Muscle of back (tissue), 13 donors: Measurements from ENCODE around the gene ANKRD29. TPM values are rescaled to one million over a fixed set of nuclear protein-coding genes. Genes with fewer than 3 reads are reported as not detected.

Experiments used
- DNase-seq, 3 donors: peaks; one replicate each; pipeline versions ENCODE4 v3.0.0 to v3.0.0-alpha.2; 2013
- long read RNA-seq, 9 donors: transcript quantifications; one replicate each; lab custom pipeline, GENCODE V29; 2026
- polyA plus RNA-seq, 10 donors: library from polyadenylated mRNA; unstranded; fragments of 120-200 nt; gene quantifications; one replicate each; pipeline ENCODE4 v1.2.1, GENCODE V29; 2013; ENCODE audit not compliant: insufficient read length in 10 of 10

ANKRD29 gene, protein sequence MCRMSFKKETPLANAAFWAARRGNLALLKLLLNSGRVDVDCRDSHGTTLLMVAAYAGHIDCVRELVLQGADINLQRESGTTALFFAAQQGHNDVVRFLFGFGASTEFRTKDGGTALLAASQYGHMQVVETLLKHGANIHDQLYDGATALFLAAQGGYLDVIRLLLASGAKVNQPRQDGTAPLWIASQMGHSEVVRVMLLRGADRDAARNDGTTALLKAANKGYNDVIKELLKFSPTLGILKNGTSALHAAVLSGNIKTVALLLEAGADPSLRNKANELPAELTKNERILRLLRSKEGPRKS
- 1 to 10 TPM; 2.5 to 7.8 (median 4.3) TPM for polyA plus RNA-seq
- long read RNA-seq, donor 1, partial matches to known transcripts: 0 of 3 reads
- long read RNA-seq, donor 1, other reads (novel, unspliced or antisense): 0 of 3 reads
- long read RNA-seq, donor 2: 0 reads
- long read RNA-seq, donor 3: 0 reads
- long read RNA-seq, donor 4, partial matches to known transcripts: 0 of 1 reads
- long read RNA-seq, donor 4, other reads (novel, unspliced or antisense): 0 of 1 reads
- long read RNA-seq, donor 5, partial matches to known transcripts: 0 of 2 reads
- long read RNA-seq, donor 5, other reads (novel, unspliced or antisense): 0 of 2 reads
- long read RNA-seq, donor 6: 0 reads
- long read RNA-seq, donor 7, partial matches to known transcripts: 0 of 2 reads
- long read RNA-seq, donor 7, other reads (novel, unspliced or antisense): 0 of 2 reads
- long read RNA-seq, donor 8: 0 reads
- long read RNA-seq, donor 9: 0 reads

DNA sequence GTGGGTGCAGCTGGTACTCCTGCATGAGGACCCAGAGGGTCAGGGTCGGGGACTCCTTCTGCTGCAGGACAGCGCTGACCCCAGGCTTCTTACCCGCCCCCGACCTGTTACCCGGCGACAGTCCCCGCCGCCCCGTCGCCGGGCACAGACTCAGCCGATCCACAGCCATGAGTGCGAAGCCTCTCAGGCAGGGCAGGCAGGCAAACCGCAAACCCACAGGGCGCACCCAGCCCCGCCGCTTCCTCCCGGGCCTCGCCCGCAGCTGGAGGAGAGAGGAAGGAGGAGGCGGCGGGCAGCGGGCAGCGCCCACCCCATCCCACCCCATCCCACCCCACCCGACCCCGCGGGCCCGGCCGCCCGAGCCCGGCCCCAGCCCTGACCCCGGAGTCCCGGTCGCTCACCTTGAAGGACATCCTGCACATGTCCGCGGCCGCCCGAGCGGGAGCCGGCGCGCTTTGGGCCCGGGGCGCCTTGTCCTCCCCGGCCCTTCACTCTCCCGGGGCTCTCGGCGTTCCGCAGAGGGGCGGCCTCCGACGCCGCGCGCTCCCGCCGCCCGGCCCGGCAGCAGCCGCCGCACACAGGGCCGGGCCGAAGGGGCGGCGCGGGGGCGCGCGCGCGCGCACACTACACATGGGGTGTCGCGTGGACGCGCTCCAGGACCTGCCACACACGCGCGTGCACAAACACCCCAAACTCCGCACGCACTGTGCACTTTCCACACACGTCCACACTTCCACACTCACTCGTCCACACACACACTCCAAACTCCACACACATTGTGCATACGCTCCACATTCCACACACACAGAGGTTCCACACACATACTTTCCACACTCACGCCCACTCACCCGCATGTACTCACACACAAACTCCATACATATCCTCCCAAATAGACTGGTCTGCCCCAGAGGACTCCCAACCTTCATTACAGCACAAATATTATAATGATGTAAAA is at the start of gene ANKRD29:
Gene ANKRD29 (minus strand): TSS at position 603 of the 955 bp plus-strand sequence. CDS start 181 bp downstream, at position 422.
- DNase-seq: peak in 2 of 3 donors; percentile 41 to 59

- no peak for DNase-seq
Observed at GRCh38 chr18:23712445-23712844, 49.7 kb upstream of the ANKRD29 start.

GRCh38 chr18:23711426-23711825 is 48.7 kb upstream of the ANKRD29 start:
- no peak for DNase-seq

GRCh38 chr18:23710946-23711345 is 48.2 kb upstream of the ANKRD29 start:
- DNase-seq: no peak

DNA sequence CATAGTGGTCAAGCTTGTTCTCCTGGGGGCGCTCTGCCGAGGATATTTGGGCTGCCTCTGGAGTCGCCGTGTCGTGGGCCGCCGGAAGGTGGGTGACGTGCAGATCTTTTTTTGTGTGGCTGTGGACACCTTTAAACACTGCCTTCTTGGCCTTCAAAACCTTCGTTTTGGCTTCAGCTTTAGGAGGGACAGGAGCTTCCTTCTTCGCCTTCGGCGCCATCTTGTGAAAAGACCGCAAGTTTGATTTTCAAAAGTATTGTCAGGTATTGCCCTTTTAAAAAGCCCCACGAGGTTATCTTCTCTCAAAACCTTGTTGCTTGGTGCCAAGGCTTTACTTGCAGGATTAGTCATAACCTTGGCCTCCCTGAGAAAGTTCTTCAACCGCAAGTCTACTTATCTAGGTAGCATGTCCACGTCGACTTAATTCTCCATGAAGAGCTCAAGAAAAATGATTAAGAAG is 47.4 kb upstream of the ANKRD29 start:
- no peak for DNase-seq

GRCh38 chr18:23706971-23707640 is 44.4 kb upstream of the ANKRD29 start:
- DNase-seq: no peak

DNA sequence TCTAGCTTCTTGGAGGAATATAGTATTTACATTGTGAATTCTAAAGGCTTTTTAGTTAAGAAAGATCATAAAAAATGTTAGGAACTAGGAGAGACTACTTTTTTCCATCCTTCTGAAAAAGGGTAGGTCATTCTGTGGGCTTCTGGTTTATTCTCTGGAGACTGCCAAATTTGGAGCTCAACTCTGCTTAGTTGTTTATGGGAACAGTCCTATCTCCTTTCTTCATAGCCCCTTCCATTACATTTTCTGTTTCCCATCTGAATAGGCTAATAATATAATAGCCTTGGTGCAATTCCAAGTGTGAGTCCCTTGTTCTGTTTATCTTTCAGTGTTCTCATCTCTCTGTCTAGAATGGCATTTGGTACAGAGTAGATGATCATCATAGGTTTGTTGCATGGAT is 42.1 kb upstream of the ANKRD29 start:
- no peak for DNase-seq

DNA sequence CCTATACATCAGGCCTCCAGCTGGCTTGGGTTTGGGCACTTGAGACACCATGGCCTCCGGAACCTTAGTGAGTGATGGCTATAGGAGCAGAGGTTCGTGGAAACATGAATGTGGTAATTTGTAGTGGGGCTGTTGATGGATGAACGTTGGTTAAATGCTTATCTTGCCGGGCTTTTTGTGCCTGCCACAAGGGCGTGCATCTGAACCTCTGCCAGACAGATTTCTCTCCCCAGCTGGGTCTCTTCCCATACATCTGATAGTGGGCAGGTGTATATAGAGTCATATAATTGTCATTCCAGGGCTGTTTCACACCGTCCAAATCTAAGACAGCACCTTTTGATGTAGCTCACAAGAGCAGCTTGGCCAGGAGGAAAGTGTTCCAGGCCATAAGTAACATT is 41.3 kb upstream of the ANKRD29 start:
- DNase-seq: no peak

- peak in 1 of 3 donors; percentile 44 for DNase-seq
Observed at GRCh38 chr18:23703057-23703986, 40.6 kb upstream of the ANKRD29 start.

DNA sequence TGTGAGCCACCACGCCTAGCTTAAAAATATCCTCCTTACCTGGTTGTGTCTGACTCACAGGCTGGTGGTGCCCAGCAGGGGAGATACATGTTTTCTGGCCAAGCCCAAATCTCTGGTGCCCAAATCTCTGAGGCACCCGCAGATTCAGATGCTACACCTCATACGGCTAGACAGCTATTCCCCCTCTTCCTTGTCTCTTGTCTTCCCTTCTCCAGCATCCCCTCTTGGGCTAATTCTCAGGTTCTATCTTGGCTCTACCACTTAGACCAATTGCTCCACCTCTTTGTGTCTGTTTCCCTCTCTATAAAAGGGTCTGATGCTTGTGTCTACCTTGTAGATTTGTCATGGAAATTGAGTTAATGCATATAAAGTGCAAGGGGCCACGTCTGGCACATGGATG is 39.9 kb upstream of the ANKRD29 start:
- DNase-seq: no peak

DNA sequence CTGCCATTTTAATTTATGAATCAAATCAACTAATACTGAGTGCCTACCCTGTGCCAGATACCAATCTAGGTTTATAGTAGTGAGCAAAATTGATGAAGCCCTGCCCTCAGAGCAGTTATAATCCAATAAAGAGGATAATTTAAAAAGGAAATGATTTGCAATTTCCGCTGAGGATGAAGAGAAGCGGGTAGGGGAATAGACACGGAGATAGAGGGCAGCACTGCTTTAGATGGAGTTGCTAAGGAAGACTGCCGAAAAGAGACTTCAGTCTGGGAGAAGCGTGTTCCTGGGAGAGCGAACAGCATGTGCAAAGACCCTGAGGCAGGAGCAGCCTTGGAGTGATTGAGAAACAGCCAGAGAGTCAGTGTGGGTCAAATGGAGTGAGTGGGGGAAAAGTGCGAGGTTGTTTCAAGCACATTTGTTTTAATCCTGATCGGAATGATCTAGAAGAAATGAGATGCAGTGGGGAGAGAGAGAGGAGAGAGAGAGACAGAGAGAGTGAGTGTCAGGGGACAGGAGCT is 38.9 kb upstream of the ANKRD29 start:
- no peak for DNase-seq

GRCh38 chr18:23701017-23701416 is 38.3 kb upstream of the ANKRD29 start:
- no peak for DNase-seq

DNA sequence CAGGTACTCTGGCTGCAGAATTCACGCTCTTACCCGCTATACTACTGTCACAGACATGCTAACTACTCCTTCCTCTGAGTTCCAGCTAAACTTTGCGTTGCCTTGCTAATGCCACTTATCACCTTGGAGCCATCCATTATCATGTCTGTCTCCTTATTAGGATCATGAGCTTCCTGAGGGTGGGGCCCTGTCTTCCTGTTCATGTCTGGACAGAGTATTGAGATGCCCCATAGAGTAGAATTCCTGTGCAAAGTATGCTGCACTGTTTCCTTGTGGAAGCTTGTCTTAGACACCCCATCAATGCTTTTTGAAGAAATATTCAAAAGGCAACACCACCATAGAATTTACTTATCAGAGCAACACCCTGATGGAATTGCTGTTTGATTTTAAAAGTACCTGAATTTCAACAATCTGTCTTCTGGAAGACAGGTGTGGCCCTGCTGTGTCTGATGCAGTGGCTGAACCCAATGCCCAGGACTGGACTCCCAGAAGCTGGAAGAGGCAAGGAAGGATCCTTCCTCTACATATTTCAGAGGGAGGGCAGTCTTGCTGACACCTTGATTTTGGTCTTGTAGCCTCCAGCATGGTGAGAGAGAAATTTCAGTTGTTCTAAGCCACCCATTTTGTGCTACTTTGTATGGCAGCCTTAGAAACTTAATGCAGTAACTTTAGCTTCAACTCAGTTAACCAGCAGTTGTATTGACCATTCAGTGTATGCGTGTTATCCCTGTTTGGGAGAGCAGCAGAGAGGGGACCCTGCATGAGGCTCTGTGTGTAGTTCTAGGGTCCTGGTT is 32.1 kb upstream of the ANKRD29 start:
- DNase-seq: no peak

DNA sequence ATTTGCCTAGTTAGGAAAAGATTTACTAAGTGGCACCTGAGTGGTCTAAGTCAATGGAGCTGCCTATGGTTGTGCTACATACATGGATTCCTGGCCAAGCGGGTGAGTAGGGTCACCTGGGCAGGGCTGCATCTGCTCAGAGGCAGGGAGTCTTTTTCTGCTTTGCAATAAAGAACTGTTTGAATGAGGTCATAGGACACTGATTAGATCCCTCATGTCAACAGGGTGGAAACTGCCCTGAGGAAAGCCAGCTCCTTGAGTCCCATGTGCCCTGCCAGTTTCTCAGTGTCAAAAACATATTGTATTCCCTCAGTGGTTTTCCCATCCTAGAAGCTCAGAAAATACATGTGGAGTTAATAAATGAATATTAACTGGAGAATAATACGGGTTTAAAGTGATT is 31.1 kb upstream of the ANKRD29 start:
- DNase-seq: no peak

DNA sequence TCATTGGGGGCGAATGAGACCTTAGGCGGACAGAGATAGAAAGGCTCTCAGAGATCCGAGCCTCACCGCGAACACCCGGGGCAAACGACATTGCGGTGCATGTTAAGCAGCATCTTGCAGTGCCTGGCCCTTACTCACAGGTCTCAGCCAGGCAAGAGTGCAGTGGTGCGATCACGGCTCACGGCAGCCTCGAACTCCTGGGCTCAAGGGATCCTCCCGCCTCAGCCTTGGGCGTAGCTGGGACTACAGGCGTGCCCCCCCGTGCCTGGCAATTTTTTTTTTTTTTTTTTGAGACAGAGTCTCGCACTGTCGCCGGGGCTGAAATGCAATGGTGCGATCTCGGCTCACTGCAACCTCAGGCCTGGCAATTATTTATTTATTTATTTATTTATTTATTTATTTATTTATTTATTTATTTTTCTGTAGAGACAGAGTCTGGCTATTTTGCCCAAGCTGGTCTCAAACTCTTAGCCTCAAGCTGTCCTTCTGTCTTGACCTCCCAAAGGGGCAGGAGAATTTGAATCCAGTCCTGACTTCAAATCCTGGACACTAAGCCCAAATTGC is 27.9 kb upstream of the ANKRD29 start:
- DNase-seq: peak in 1 of 3 donors; percentile 26

DNA sequence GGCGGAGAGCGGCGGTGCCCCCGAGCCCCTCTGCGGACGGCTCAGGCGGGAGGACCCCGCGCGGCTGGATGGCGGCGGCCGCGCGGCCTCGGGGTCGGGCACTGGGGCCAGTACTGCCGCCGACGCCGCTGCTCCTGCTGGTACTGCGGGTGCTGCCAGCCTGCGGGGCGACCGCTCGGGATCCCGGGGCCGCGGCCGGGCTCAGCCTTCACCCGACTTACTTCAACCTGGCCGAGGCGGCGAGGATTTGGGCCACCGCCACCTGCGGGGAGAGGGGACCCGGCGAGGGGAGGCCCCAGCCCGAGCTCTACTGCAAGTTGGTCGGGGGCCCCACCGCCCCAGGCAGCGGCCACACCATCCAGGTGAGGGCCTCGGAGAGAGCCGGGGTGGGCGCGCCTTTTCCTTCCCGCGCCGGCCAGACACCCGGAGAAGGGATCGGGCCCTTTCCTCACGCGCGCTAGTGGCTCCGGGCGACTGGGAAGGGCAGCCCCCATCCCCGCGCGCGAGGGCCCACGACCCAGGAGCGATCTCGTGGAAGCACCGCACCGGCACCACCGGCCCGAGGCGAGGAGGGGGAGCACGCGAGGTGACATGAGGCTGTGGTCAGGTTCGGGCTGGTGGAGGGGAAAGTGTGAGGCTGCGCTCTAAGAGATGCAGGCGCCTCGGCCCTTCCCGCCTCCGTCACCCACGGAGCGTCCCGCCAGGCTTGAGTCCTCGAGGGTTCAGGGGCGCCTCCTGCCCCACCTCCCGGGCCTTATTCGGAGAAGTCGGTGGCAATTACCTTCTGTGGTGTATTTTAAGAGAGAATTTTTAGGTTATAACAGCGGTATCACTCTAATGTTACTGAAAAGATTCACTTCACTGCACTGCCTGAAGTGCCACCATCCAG is 27.1 kb upstream of the ANKRD29 start:
- DNase-seq: peak in 1 of 3 donors; percentile 47

GRCh38 chr18:23689031-23689615 is 26.4 kb upstream of the ANKRD29 start, which contains the start of gene LAMA3:
Gene LAMA3, plus strand, starts transcription at chr18:23689453. Its CDS starts 231 bp downstream, at chr18:23689684.
- peak; percentile 21 to 75 (median 51) for DNase-seq
